H9 (cell line): ENCODE measurements around the gene PLAU. TPM values are rescaled to one million over a fixed set of nuclear protein-coding genes. Genes with fewer than 3 reads are reported as not detected.
"Not testable (repeated sequence)": the region's sequence is repeated elsewhere in the genome, so short reads cannot be mapped to it uniquely, and the experiment has no call there.

ENCODE experiments used
- DNase-seq: peaks from one replicate; pipeline ENCODE4 v3.0.0-alpha.2; 2017
- H2AFZ ChIP-seq: one replicate; pipeline ENCODE4 v1.6.1; 2013; ENCODE audit warnings: mild to moderate bottlenecking, low read length, control low read depth, moderate library complexity
- H2AK5ac ChIP-seq: 2 replicates; pipeline ENCODE4 v1.6.1; 2013; ENCODE audit warnings: low read length, control low read depth, mixed read lengths; ENCODE audit not compliant: insufficient read length
- H2BK120ac ChIP-seq: one replicate; pipeline ENCODE4 v1.6.1; 2013; ENCODE audit warnings: low read depth, mild to moderate bottlenecking, low read length, control low read depth, inconsistent platforms; ENCODE audit not compliant: poor library complexity, severe bottlenecking
- H2BK12ac ChIP-seq: 2 replicates; pipeline ENCODE4 v1.6.1; 2013; ENCODE audit warnings: low read length, control low read depth, mixed read lengths, low read depth; ENCODE audit not compliant: insufficient read length
- H2BK15ac ChIP-seq: 2 replicates; pipeline ENCODE4 v1.6.1; 2013; ENCODE audit warnings: low read depth, low read length, control low read depth
- H2BK20ac ChIP-seq: one replicate; pipeline ENCODE4 v1.6.1; 2013; ENCODE audit warnings: low read depth, mild to moderate bottlenecking, low read length, control low read depth, inconsistent platforms; ENCODE audit not compliant: poor library complexity, severe bottlenecking
- H2BK5ac ChIP-seq: 2 replicates; pipeline ENCODE4 v1.6.1; 2013; ENCODE audit warnings: low read length, control low read depth, mixed read lengths; ENCODE audit not compliant: insufficient read length
- H3K14ac ChIP-seq: 2 replicates; pipeline ENCODE4 v1.6.1; 2013; ENCODE audit warnings: low read length, control low read depth; ENCODE audit not compliant: insufficient read depth
- H3K18ac ChIP-seq: 2 replicates; pipeline ENCODE4 v1.6.1; 2013; ENCODE audit warnings: low read depth, mild to moderate bottlenecking, mixed read lengths, low read length, control low read depth; ENCODE audit not compliant: insufficient read length
- H3K23ac ChIP-seq: 2 replicates; pipeline ENCODE4 v1.6.1; 2013; ENCODE audit warnings: low read length, control low read depth, mixed read lengths, low read depth; ENCODE audit not compliant: insufficient read length
- H3K23me2 ChIP-seq: 2 replicates; pipeline ENCODE4 v1.6.1; 2013; ENCODE audit warnings: low read depth, mild to moderate bottlenecking, mixed read lengths, low read length, control low read depth; ENCODE audit not compliant: insufficient read length, poor library complexity, severe bottlenecking
- H3K27ac ChIP-seq: 2 replicates; pipeline ENCODE4 v1.5.1; 2013; ENCODE audit warnings: low read length, control low read depth, mixed read lengths, low read depth; ENCODE audit not compliant: insufficient read length
- H3K27me3 ChIP-seq: 2 replicates; pipeline ENCODE4 v1.6.1; 2013; ENCODE audit warnings: low read length, control low read depth, inconsistent platforms; ENCODE audit not compliant: insufficient read depth
- H3K4ac ChIP-seq: 2 replicates; pipeline ENCODE4 v1.6.1; 2013; ENCODE audit warnings: low read depth, mild to moderate bottlenecking, control low read depth, inconsistent platforms, low read length, moderate library complexity
- H3K4me1 ChIP-seq: 2 replicates; pipeline ENCODE4 v1.6.1; 2013; ENCODE audit warnings: low read length, control low read depth, inconsistent platforms; ENCODE audit not compliant: insufficient read depth
- H3K4me2 ChIP-seq: 2 replicates; pipeline ENCODE4 v1.6.1; 2013; ENCODE audit warnings: low read length, control low read depth, mixed read lengths; ENCODE audit not compliant: insufficient read length, insufficient read depth
- H3K56ac ChIP-seq: 2 replicates; pipeline ENCODE4 v1.6.1; 2013; ENCODE audit warnings: low read depth, mild to moderate bottlenecking, mixed read lengths, low read length, control low read depth; ENCODE audit not compliant: insufficient read length
- H3K79me1 ChIP-seq: 2 replicates; pipeline ENCODE4 v1.6.1; 2013; ENCODE audit warnings: low read depth, mild to moderate bottlenecking, moderate library complexity, low read length, control low read depth, inconsistent platforms; ENCODE audit not compliant: insufficient read depth, poor library complexity, severe bottlenecking
- H3K79me2 ChIP-seq: 2 replicates; pipeline ENCODE4 v1.6.1; 2013; ENCODE audit warnings: low read length, control low read depth, inconsistent platforms; ENCODE audit not compliant: insufficient read depth
- H3K9ac ChIP-seq: 2 replicates; pipeline ENCODE4 v1.6.1; 2013; ENCODE audit warnings: low read length, control low read depth, mixed read lengths; ENCODE audit not compliant: insufficient read length; ENCODE audit errors: extremely low read depth
- H3K9me3 ChIP-seq: one replicate; pipeline ENCODE4 v1.6.1; 2013; ENCODE audit warnings: low read depth, low read length, inconsistent platforms; ENCODE audit not compliant: control insufficient read depth
- H3T11ph ChIP-seq: one replicate; pipeline ENCODE4 v1.6.1; 2013; ENCODE audit warnings: mild to moderate bottlenecking, low read length, control low read depth, inconsistent platforms
- H4K20me1 ChIP-seq: one replicate; pipeline ENCODE4 v1.6.1; 2013; ENCODE audit not compliant: control insufficient read depth, insufficient read length, insufficient read depth
- H4K5ac ChIP-seq: 2 replicates; pipeline ENCODE4 v1.6.1; 2013; ENCODE audit warnings: low read depth, mild to moderate bottlenecking, mixed read lengths, low read length, control low read depth; ENCODE audit not compliant: insufficient read length
- H4K8ac ChIP-seq: replicated peaks from 2 replicates; pipeline ENCODE4 v1.6.1; 2013; ENCODE audit warnings: low read length, control low read depth, mixed read lengths, low read depth; ENCODE audit not compliant: insufficient read length
- H4K91ac ChIP-seq: 2 replicates; pipeline ENCODE4 v1.6.1; 2013; ENCODE audit warnings: low read depth, mild to moderate bottlenecking, moderate library complexity, mixed read lengths, low read length, control low read depth; ENCODE audit not compliant: insufficient read length
- H3K27ac Mint-ChIP-seq, 3 experiments: 2 replicates in 2 of 3; 3 replicates in 1 of 3; pipeline ENCODE4 v1.8.0; 2020 to 2021; ENCODE audit warnings: mixed read lengths in 3 of 3, mild to moderate bottlenecking in 1 of 3, moderate library complexity in 1 of 3
- H3K27me3 Mint-ChIP-seq: 2 replicates; pipeline ENCODE4 v1.8.0; 2021; ENCODE audit warnings: low read depth, mild to moderate bottlenecking, moderate library complexity, mixed read lengths
- H3K36me3 Mint-ChIP-seq, 3 experiments: 2 replicates in 2 of 3; 3 replicates in 1 of 3; pipeline ENCODE4 v1.8.0; 2020 to 2021; ENCODE audit warnings: low read depth in 3 of 3, mixed read lengths in 3 of 3; ENCODE audit not compliant: insufficient read depth in 1 of 3
- H3K4me1 Mint-ChIP-seq, 2 experiments: 2 replicates each; pipeline ENCODE4 v1.8.0; 2020; ENCODE audit warnings: mixed read lengths in 2 of 2
- H3K4me3 Mint-ChIP-seq, 2 experiments: 2 replicates in 1 of 2; 3 replicates in 1 of 2; pipeline ENCODE4 v1.8.0; 2020 to 2021; ENCODE audit warnings: mild to moderate bottlenecking in 2 of 2, mixed read lengths in 2 of 2, moderate library complexity in 1 of 2
- H3K9me3 Mint-ChIP-seq, 2 experiments: 2 replicates in 1 of 2; 3 replicates in 1 of 2; pipeline ENCODE4 v1.8.0; 2020; ENCODE audit warnings: mild to moderate bottlenecking in 2 of 2, mixed read lengths in 2 of 2, moderate library complexity in 1 of 2
- WGBS: extraction: QIAGEN DNeasy Blood & Tissue Kit; methylation state at CpG from one replicate; pipeline ENCODE4 v1.1.7; 2013; ENCODE audit warnings: missing lambda C conversion rate, low lambda C conversion rate, mixed read lengths; ENCODE audit not compliant: insufficient read length; ENCODE audit errors: extremely low coverage; 5-methylcytosine and 5-hydroxymethylcytosine counted together
- total RNA-seq: library from RNA; stranded (reverse); gene quantifications from 2 replicates; pipeline ENCODE4 v1.2.1, GENCODE V29; 2021
- TF ChIP-seq, protein P1 (sequence below): fragments of 200-600 bp; sonication (generic); conservative IDR thresholded peaks from 3 replicates; pipeline ENCODE4 v1.8.0; 2021; ENCODE audit warnings: antibody characterized with exemption, mild to moderate bottlenecking

PLAU gene
- total RNA-seq, 1 experiment from 2014 or later, result 15.0 TPM

DNA sequence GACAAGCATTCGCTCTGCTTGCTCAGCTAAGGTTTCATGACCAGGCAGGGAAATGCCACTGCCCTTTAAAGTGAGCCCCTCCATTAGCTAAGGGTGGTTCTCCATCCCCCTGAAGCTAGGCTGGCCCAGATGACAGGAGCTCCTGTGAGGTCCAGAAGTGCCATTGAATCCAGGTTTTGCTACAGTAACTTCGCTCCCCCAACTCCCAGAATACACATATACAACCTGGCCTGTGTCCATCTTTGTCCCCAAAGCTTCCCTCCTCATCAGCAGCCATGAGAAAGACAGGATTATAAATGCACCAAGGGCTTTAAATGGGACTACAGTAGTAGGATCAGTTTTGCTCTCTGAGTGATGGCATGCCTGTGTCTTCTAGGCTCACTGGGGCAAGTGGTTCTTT lies 51.5 kb downstream of the PLAU start:
- TF ChIP-seq, protein P1, sequence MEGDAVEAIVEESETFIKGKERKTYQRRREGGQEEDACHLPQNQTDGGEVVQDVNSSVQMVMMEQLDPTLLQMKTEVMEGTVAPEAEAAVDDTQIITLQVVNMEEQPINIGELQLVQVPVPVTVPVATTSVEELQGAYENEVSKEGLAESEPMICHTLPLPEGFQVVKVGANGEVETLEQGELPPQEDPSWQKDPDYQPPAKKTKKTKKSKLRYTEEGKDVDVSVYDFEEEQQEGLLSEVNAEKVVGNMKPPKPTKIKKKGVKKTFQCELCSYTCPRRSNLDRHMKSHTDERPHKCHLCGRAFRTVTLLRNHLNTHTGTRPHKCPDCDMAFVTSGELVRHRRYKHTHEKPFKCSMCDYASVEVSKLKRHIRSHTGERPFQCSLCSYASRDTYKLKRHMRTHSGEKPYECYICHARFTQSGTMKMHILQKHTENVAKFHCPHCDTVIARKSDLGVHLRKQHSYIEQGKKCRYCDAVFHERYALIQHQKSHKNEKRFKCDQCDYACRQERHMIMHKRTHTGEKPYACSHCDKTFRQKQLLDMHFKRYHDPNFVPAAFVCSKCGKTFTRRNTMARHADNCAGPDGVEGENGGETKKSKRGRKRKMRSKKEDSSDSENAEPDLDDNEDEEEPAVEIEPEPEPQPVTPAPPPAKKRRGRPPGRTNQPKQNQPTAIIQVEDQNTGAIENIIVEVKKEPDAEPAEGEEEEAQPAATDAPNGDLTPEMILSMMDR, result no peak
- Histone ChIP-seq H2BK12ac (no peak overlapping the region), H3K27ac (no peak overlapping the region), H3K4me1 (peaks cover 1% of the 10 kb centered on the region; the same call in 1 of the 2 replicates), H4K5ac (no peak overlapping the region), H3K23me2 (no peaks in the 10 kb centered on the region), H3K18ac (no peak overlapping the region), H2BK5ac (no peak overlapping the region), H2AFZ (no peak overlapping the region), H3K79me1 (no peaks in the 10 kb centered on the region), H4K8ac (no peak overlapping the region), H3K4ac (no peak overlapping the region), H3K79me2 (no peaks in the 10 kb centered on the region), H2BK15ac (no peak overlapping the region), H3K27me3 (no peaks in the 10 kb centered on the region), H4K20me1 (no peaks in the 10 kb centered on the region), H4K91ac (no peak overlapping the region), H3K9ac (no peak overlapping the region), H3K4me2 (no peak overlapping the region), H2BK120ac (no peak overlapping the region), H3K14ac (no peak overlapping the region), H2AK5ac (no peak overlapping the region), H3T11ph (no peak overlapping the region), H3K56ac (no peak overlapping the region), H3K9me3 (no peaks in the 10 kb centered on the region), H2BK20ac (no peak overlapping the region), H3K23ac (no peak overlapping the region)
- Mint-ChIP-seq H3K4me3 (no peak overlapping the region), H3K36me3 (no peaks in the 10 kb centered on the region), H3K4me1 (peaks cover 29 to 36% of the 10 kb centered on the region in 2 experiments), H3K27ac (peak overlapping the region in 2 of 3 experiments; percentile 32 to 50; a peak in 2 of 7 replicates), H3K27me3 (no peaks in the 10 kb centered on the region), H3K9me3 (no peaks in the 10 kb centered on the region)
- no peak for DNase-seq
- no CpG with 5 or more reads among the region's 2 CpGs for WGBS

DNA sequence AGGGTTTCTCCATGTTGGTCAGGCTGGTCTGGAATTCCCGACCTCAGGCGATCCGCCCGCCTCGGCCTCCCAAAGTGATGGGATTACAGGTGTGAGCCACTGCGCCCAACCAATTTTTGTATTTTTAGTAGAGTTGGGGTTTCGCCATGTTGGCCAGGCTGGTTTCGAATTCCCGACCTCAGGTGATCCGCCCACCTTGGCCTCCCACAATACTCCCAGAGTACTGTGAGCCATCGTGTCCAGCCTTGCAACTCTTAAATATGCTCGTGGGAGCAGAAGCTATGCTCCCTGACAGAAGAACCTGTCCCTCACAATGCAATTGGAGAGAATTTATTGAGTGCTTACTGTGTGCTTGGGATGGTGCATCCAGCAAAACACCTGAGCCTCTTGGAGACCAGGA lies 52.6 kb downstream of the PLAU start:
- not testable (repeated sequence) for H3K9ac ChIP-seq, H3K36me3 Mint-ChIP-seq, H2AFZ ChIP-seq, H3T11ph ChIP-seq, H2AK5ac ChIP-seq, H3K4me2 ChIP-seq, DNase-seq, H2BK12ac ChIP-seq, H3K27me3 ChIP-seq, H3K14ac ChIP-seq, H3K79me2 ChIP-seq, H3K9me3 ChIP-seq, H4K8ac ChIP-seq, H3K18ac ChIP-seq, H3K79me1 ChIP-seq, H3K23ac ChIP-seq, H3K23me2 ChIP-seq, H4K20me1 ChIP-seq, H2BK15ac ChIP-seq, H3K27ac ChIP-seq, H3K9me3 Mint-ChIP-seq, H2BK120ac ChIP-seq, H2BK5ac ChIP-seq, H3K27me3 Mint-ChIP-seq, H2BK20ac ChIP-seq, H3K4ac ChIP-seq, H4K5ac ChIP-seq, H4K91ac ChIP-seq, H3K4me3 Mint-ChIP-seq, H3K56ac ChIP-seq, H3K4me1 ChIP-seq
- peaks cover 40 to 48% of the 10 kb centered on the region in 2 experiments for H3K4me1 Mint-ChIP-seq
- peak overlapping the region in 1 of 3 experiments; percentile 90; a peak in 4 of 7 replicates for H3K27ac Mint-ChIP-seq
- WGBS, result no CpG with 5 or more reads among the region's 12 CpGs
